Measurements from ENCODE around the gene DENND1B.
"Not testable (repeated sequence)": the region's sequence is repeated elsewhere in the genome, so short reads cannot be mapped to it uniquely, and the experiment has no call there.

DENND1B gene

GRCh38 chr1:197743578-197743977 is 31.7 kb downstream of the DENND1B start:
- DNase-seq (ENCODE audit: low read depth) = no peak

- DNase-seq (ENCODE audit: low read depth) = no peak
These were observed 34.3 kb downstream of the DENND1B start for GRCh38 chr1:197740992-197741391.

DNA sequence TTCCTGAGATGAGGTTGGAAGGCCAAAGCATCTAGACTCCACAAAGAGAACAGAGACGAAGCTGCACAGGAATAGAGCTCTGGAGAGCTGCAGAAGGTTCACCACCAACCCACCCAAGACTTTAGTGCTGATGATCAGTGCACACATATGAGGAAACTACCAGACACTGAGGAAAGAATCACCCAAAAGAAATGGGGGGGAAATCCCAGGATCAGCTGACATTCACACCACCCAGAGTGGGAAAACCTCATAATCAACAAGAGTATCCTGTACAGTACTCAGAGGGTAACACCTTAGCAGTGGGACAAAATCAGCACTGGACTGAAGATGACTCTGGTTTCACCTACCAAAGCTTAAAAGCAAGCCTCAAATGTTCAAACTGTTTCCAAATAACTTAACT is 36.4 kb downstream of the DENND1B start:
- no peak for DNase-seq (ENCODE audit: low read depth)

DNA sequence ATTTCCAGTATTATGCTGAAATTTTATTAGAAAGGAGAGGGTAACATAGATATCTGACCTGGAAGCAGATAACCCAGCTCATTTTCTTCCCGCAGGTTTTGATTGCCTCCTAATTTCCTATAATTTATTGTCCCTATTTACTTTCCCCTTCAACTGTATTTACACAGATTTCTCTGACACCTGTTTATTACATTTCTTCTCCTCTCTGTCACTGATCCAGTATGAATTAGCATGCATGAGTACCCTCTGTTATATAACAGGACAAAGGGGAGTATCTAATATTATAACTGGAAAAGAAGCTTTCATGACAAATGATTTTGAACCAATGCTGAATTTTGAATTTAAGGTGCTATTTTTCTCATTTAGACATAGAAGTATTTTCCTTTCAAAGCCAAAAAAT is 37.4 kb downstream of the DENND1B start:
- DNase-seq (ENCODE audit: low read depth) = no peak

- no peak for DNase-seq (ENCODE audit: low read depth)
These were observed 38.6 kb downstream of the DENND1B start for GRCh38 chr1:197736685-197737084.

- DNase-seq (ENCODE audit: low read depth) = no peak
These were observed 39.8 kb downstream of the DENND1B start for GRCh38 chr1:197735461-197735860.

- no peak for DNase-seq (ENCODE audit: low read depth)
These were observed 42.0 kb downstream of the DENND1B start for GRCh38 chr1:197733324-197733723.

- no peak for DNase-seq (ENCODE audit: low read depth)
These were observed 43.1 kb downstream of the DENND1B start for GRCh38 chr1:197732187-197732586.

GRCh38 chr1:197731449-197731848 is 43.8 kb downstream of the DENND1B start:
- DNase-seq (ENCODE audit: low read depth) = no peak

DNA sequence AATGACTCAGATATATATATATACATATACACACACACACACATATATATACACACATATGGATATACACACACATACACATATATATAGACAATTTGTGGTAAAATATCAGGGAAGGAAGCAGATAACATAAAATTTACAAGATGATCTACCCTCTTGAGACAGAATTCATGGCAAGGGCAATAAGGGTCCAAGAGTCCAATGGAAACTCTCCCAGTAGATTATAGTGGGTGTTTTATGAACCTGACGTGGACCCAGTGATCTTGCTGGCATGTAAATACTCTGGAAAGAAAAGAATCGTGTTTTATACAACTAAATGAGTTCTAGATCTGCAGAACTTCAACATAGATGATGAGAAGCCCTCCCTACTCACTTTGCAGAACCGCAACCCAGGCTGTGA is 49.3 kb downstream of the DENND1B start:
- no peak for DNase-seq (ENCODE audit: low read depth)

DNA sequence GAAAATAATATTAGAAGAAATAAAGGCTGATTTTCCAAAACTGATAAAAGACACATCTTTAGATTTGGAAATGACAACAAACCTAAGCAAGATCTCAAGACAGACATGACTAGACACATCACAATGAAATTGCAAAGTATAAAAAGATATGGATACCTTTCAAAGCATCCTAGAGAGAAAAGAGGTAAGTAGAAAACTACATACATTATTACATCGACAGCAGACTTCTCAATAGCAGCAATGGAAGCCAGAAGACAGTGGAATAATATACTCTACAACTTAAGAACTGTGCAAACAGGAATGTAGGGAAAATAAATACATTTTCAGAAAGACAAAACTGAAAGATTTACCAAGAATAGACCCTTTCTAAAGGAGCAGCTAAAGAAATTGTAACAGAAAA is 50.2 kb downstream of the DENND1B start:
- DNase-seq (ENCODE audit: low read depth) = no peak

DNA sequence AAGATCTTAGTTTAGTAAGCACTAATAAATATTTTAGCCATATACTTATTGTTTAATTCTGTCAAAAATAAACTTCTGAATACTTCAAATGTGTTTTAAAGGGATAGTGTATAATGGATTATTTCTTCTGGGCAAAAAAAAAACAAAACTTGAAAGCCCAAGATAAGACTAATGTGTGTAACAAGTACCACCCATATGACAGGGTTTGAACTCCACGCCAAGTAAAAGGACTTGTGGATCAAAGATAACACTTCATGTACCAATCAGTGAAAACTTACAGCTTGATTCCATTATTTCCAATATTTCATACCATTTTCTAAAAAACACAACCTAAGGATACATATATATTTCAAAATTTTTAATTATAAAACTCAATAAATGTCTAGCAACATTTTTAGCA is 59.5 kb downstream of the DENND1B start:
- no peak for DNase-seq (ENCODE audit: low read depth)

- DNase-seq (ENCODE audit: low read depth) = no peak
These were observed 68.7 kb downstream of the DENND1B start for GRCh38 chr1:197706601-197707000.

GRCh38 chr1:197705941-197706340 is 69.3 kb downstream of the DENND1B start:
- no peak for DNase-seq (ENCODE audit: low read depth)

- DNase-seq (ENCODE audit: low read depth) = not testable (repeated sequence)
These were observed 74.6 kb downstream of the DENND1B start for GRCh38 chr1:197700688-197701087.

DNA sequence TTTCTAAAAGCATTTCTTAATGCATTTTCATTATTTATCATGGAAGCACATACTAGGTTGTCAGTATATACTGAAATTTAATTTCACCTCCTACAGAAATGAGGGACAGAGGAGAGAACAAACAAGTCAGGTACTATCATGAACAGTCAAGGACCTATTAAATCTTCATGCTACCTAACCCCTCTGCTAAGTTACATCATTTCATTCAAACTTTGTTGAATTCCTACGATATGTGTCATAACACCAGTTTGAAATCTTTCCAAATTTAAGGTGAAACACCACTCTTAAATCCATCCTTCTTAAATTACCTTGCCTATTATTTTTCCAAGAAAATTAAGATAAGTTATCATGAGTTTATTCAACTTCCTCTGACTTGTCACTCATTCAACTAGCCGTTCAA is 78.9 kb downstream of the DENND1B start:
- no peak for DNase-seq (ENCODE audit: low read depth)

DNA sequence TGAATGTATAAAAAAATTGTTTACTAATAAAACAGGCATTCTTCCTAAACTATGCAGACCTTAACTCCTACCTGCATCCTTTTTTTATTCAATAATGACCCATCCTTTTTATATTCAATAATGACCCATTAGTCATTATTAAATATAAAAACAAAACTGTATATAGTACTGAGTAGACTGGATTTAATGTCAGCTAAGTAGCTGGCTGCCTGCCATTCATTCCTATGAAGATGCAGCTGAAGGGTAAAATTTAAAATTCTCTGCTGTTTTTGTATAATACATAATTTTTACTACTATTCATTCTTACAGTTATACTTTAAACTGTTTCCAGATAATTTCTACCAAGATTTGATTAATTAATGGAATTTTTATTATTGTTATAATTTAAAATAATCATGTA is 79.3 kb downstream of the DENND1B start:
- no peak for DNase-seq (ENCODE audit: low read depth)

DNA sequence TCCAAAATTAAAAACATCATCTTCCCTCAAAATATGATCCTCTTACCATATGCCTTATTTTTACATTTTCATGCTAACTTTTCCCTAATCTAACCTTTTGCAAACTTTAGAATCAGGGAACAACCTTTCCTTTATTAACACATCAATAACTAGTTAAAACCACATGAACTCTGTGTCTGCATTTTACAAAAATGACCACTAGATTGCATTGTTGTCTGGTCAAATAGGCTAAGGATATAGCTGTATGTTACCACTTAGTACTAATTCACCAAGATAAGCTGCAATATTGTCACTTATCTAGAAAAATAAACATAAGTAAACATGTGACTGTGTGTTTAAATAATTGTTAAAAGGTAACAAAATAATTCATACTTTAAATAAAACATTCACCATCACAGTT is 82.3 kb downstream of the DENND1B start:
- DNase-seq (ENCODE audit: low read depth) = no peak

- DNase-seq (ENCODE audit: low read depth) = no peak
These were observed 83.5 kb downstream of the DENND1B start for GRCh38 chr1:197691816-197692215.

- DNase-seq (ENCODE audit: low read depth) = no peak
These were observed 85.2 kb downstream of the DENND1B start for GRCh38 chr1:197690074-197690473.

DNA sequence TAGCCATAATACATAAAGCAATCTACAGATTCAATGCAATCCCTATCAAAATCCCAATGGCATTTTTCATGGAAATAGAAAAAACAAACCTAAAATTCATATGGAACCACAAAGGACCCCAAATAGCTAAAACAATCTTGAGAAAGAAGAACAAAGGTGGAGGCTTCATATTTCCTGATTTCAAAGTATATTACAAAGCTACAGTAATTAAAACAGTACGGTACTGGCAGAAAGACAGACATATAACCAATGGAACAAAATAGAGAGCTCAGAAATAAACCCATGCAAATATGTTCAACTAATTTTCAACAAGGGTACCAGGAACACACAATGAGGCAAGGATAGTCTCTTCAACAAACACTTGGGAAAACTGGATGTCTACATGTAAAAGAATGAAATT is 87.0 kb downstream of the DENND1B start:
- no peak for DNase-seq (ENCODE audit: low read depth)

DNA sequence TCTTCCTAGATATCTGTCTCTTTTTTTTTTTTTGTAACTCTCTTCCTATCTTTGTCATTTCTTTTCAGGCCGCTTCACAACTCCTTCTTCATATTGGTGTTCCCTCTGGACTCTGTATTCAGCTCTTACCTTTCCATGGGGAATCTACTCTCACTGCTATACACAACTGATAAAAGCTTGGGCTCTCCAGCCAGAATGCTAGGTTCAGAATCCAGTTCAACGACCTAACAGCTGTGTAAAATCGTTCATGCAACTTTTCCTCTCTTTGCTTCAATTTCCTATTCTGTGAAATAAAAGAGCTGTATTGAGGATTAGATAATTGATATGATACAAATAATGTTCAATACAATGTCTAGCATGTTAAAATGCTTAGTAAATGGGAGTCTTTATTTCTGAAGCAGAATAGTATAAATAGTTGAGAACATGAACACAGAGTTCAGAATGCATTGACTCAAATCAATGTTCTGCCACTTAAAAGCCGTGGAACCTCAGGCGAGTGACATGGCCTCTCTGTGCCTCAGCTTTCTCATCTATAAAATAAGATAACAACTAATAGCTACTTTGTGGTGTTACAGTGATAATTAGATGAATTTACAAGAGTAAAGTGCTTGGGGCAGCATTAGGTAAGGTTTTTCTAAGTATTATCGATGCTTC is 88.5 kb downstream of the DENND1B start:
- DNase-seq (ENCODE audit: low read depth) = no peak

DNA sequence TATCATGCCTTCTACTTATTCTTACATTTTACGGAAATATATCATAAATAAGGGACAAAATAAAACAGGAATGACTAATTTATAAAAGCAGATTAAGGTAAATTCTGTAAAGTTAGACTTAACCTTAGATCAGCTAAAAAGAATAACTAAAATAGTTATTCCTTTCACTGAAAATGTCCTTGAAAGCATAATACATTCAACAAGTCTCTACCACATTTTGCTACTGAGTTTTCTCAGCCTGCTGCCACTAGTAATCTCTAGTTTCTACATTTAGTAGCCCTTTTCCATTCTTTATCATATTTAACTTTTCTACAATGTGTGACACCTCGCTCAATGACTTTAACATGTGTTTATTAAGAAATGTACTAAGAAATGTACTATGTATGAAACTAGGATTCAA is 89.0 kb downstream of the DENND1B start:
- no peak for DNase-seq (ENCODE audit: low read depth)

- DNase-seq (ENCODE audit: low read depth) = no peak
These were observed 89.5 kb downstream of the DENND1B start for GRCh38 chr1:197685785-197686184.
